Spinal cord (tissue), 10 donors: Measurements from ENCODE around the gene BRCA2. TPM values are rescaled to one million over a fixed set of nuclear protein-coding genes. Genes with fewer than 3 reads are reported as not detected.

Experiments
- DNase-seq, 6 donors: peaks; one replicate each; pipeline versions ENCODE4 v3.0.0 to v3.0.0-alpha.2; 2013 to 2015; ENCODE audit warnings: low spot score in 6 of 6, low read depth in 4 of 6
- H3K27ac ChIP-seq: one replicate; pipeline ENCODE4 v1.5.1; 2013; ENCODE audit warnings: low read depth, low read length, control low read depth
- H3K27me3 ChIP-seq: one replicate; pipeline ENCODE4 v1.6.1; 2013; ENCODE audit warnings: low read length; ENCODE audit not compliant: control insufficient read depth, insufficient read depth
- H3K36me3 ChIP-seq: one replicate; pipeline ENCODE4 v1.6.1; 2013; ENCODE audit warnings: low read length; ENCODE audit not compliant: control insufficient read depth, insufficient read depth
- H3K4me1 ChIP-seq: one replicate; pipeline ENCODE4 v1.6.1; 2013; ENCODE audit warnings: low read length; ENCODE audit not compliant: control insufficient read depth, insufficient read depth
- H3K4me3 ChIP-seq: one replicate; pipeline ENCODE4 v1.5.1; 2013; ENCODE audit warnings: low read depth, low read length, control low read depth
- H3K9me3 ChIP-seq: one replicate; pipeline ENCODE4 v1.6.1; 2013; ENCODE audit warnings: low read length; ENCODE audit not compliant: control insufficient read depth, insufficient read depth
- WGBS: methylation state at CpG from one replicate; pipeline ENCODE4 v1.1.5; 2013; ENCODE audit warnings: missing lambda C conversion rate; ENCODE audit not compliant: insufficient coverage; 5-methylcytosine and 5-hydroxymethylcytosine counted together
- polyA plus RNA-seq, 2 donors: library from polyadenylated mRNA; unstranded; fragments of 120-200 nt; gene quantifications; one replicate each; pipeline ENCODE4 v1.2.1, GENCODE V29; 2013; ENCODE audit not compliant: insufficient read length in 2 of 2
- total RNA-seq, 2 donors: library from RNA; depleted of rRNA in 1 of 2; stranded (reverse); fragments of 120-200 nt in 1 of 2; fragments of >200 nt in 1 of 2; gene quantifications; one replicate each; pipeline versions ENCODE4 v1.2.3 to v1.2.4, GENCODE V29; 2013 to 2014
- donor health status: healthy.

Gene BRCA2
- total and polyA plus RNA-seq, 4 donors: 4.1 to 7.0 (median 4.7) TPM

- peaks cover 16% of the 10 kb centered on the region for H3K4me1 ChIP-seq
- H3K4me3 ChIP-seq: peak overlapping the region; percentile 81
- peak in 1 of 6 donors; percentile 13 for DNase-seq
- 66% methylated on average over 13 of the region's 19 CpGs for WGBS
- no peaks in the 10 kb centered on the region for H3K27me3 ChIP-seq
- H3K27ac ChIP-seq: no peak overlapping the region
- H3K36me3 ChIP-seq: peaks cover 3% of the 10 kb centered on the region
- H3K9me3 ChIP-seq: no peaks in the 10 kb centered on the region
These were observed 111.1 kb downstream of the BRCA2 start for GRCh38 chr13:32426191-32426989.

GRCh38 chr13:32426990-32427851 lies 111.9 kb downstream of the BRCA2 start:
- Histone ChIP-seq H3K4me3 (peak overlapping the region; percentile 81), H3K27ac (peak overlapping the region; percentile 82), H3K27me3 (no peaks in the 10 kb centered on the region), H3K36me3 (peaks cover 3% of the 10 kb centered on the region), H3K9me3 (no peaks in the 10 kb centered on the region), H3K4me1 (peaks cover 16% of the 10 kb centered on the region)
- WGBS: under 1% methylated on average over 89 of the region's 90 CpGs
- peak in 2 of 6 donors; percentile 64 to 70 for DNase-seq

- peaks cover 16% of the 10 kb centered on the region for H3K4me1 ChIP-seq
- peak in 2 of 6 donors; percentile 76 to 81 for DNase-seq
- H3K4me3 ChIP-seq: peak within 1 kb of the TSS; percentile 81
- H3K9me3 ChIP-seq: no peaks in the 10 kb centered on the region
- WGBS: under 1% methylated on average over 32 of the region's 40 CpGs
- no peaks in the 10 kb centered on the region for H3K27me3 ChIP-seq
- H3K27ac ChIP-seq: peak within 1 kb of the TSS; percentile 82
- H3K36me3 ChIP-seq: peaks cover 3% of the 10 kb centered on the region
These were observed 112.7 kb downstream of the BRCA2 start, which contains the start of gene N4BP2L1 for GRCh38 chr13:32427852-32428580. N4BP2L1 (minus strand) TSS chr13:32428130; CDS start chr13:32428082, 48 bp downstream.

- peak overlapping the region; percentile 81 for H3K4me3 ChIP-seq
- H3K9me3 ChIP-seq: no peaks in the 10 kb centered on the region
- peaks cover 3% of the 10 kb centered on the region for H3K36me3 ChIP-seq
- peaks cover 16% of the 10 kb centered on the region for H3K4me1 ChIP-seq
- 64% methylated on average over 4 of the region's 9 CpGs for WGBS
- H3K27me3 ChIP-seq: no peaks in the 10 kb centered on the region
- peak in 1 of 6 donors; percentile 7 for DNase-seq
- peak overlapping the region; percentile 25 for H3K27ac ChIP-seq
These were observed 113.5 kb downstream of the BRCA2 start for GRCh38 chr13:32428581-32429432.

- H3K27ac ChIP-seq: no peak overlapping the region
- 96% methylated on average over 5 of the region's 6 CpGs for WGBS
- no peak overlapping the region for H3K4me3 ChIP-seq
- H3K27me3 ChIP-seq: no peaks in the 10 kb centered on the region
- no peaks in the 10 kb centered on the region for H3K9me3 ChIP-seq
- no peak for DNase-seq
- peaks cover 16% of the 10 kb centered on the region for H3K4me1 ChIP-seq
- H3K36me3 ChIP-seq: no peaks in the 10 kb centered on the region
These were observed 114.2 kb downstream of the BRCA2 start for GRCh38 chr13:32429433-32429909.

- no peaks in the 10 kb centered on the region for H3K27me3 ChIP-seq
- no peak overlapping the region for H3K4me3 ChIP-seq
- no peaks in the 10 kb centered on the region for H3K9me3 ChIP-seq
- DNase-seq: peak in 1 of 6 donors; percentile 23
- peaks cover 16% of the 10 kb centered on the region for H3K4me1 ChIP-seq
- peaks cover 1% of the 10 kb centered on the region for H3K36me3 ChIP-seq
- 40% methylated on average over 1 of the region's 6 CpGs for WGBS
- no peak overlapping the region for H3K27ac ChIP-seq
These were observed 114.9 kb downstream of the BRCA2 start for GRCh38 chr13:32430018-32430747.

- Histone ChIP-seq H3K27me3 (no peaks in the 10 kb centered on the region), H3K4me3 (no peak overlapping the region), H3K36me3 (peaks cover 3% of the 10 kb centered on the region), H3K27ac (no peak overlapping the region), H3K4me1 (peaks cover 14% of the 10 kb centered on the region), H3K9me3 (no peaks in the 10 kb centered on the region)
- DNase-seq: no peak
- no CpG with 5 or more reads among the region's 5 CpGs for WGBS
These were observed 116.1 kb downstream of the BRCA2 start for GRCh38 chr13:32431361-32431760.

GRCh38 chr13:32432856-32433255 lies 117.5 kb downstream of the BRCA2 start:
- WGBS: 97% methylated on average over 3 of the region's 3 CpGs
- Histone ChIP-seq H3K9me3 (no peaks in the 10 kb centered on the region), H3K4me3 (no peak overlapping the region), H3K4me1 (peaks cover 7% of the 10 kb centered on the region), H3K27ac (no peak overlapping the region), H3K36me3 (peaks cover 3% of the 10 kb centered on the region), H3K27me3 (no peaks in the 10 kb centered on the region)
- DNase-seq: no peak
